HepG2 (cell line): ENCODE data around the gene MAP3K14. TPM values are rescaled to one million over a fixed set of nuclear protein-coding genes. Genes with fewer than 3 reads are reported as not detected.
A peak's percentile ranks its signal among the peaks of the same experiment; 100 is the strongest.

Experiments used
- ATAC-seq: fragments of 200-7000 bp; cut with Tn5 transposase; 3 replicates; pipeline ENCODE4 v1.9.1; 2020; ENCODE audit warnings: mild to moderate bottlenecking, moderate library complexity
- BruUV-seq: library from RNA; stranded (reverse); fragments of 400-500 nt; replicated peaks from 2 replicates; lab custom pipeline; 2021; lab: Mats Ljungman, UMichigan
- CTCF ChIA-PET: fragments of 300-600 bp; formaldehyde crosslinking; extraction: SDS; loops from one replicate; lab custom pipeline; 2021; ENCODE audit warnings: low total read pairs, inconsistent platforms, low intra/inter-chr PET ratio; lab: Yijun Ruan, JAX
- POLR2A ChIA-PET: fragments of 350-600 bp; sonication (Branson Sonifier 250); formaldehyde crosslinking; loops from one replicate; lab custom pipeline; 2020; ENCODE audit warnings: antibody characterized with exemption, inconsistent platforms; lab: Yijun Ruan, JAX
- DNase-seq: peaks from one replicate; pipeline ENCODE4 v3.0.0-alpha.2; 2015; ENCODE audit warnings: low spot score
- FAIRE-seq: peaks from 3 replicates; lab custom pipeline; 2011; peaks lifted over from hg19 to GRCh38; lab: Jason Lieb, UNC
- H2AFZ ChIP-seq: one replicate; pipeline ENCODE4 v1.6.1; 2011; ENCODE audit warnings: low read length, inconsistent platforms
- H3K27ac ChIP-seq: fragments of 300-600 bp; 3 replicates; pipeline ENCODE4 v1.8.0; 2011; ENCODE audit warnings: mixed run types, mild to moderate bottlenecking, mixed read lengths, low read length, inconsistent platforms; ENCODE audit not compliant: insufficient read depth; ENCODE audit errors: extremely low read length
- H3K27me3 ChIP-seq, 2 experiments: fragments of 200-600 bp in 1 of 2; 2 replicates in 1 of 2; 3 replicates in 1 of 2; pipeline versions ENCODE4 v1.6.0 to v1.8.0; 2011; ENCODE audit warnings: low read length in 2 of 2, mild to moderate bottlenecking in 2 of 2, moderate library complexity in 2 of 2, inconsistent platforms in 1 of 2; ENCODE audit not compliant: insufficient read depth in 2 of 2, control insufficient read depth in 1 of 2
- H3K36me3 ChIP-seq, 2 experiments: fragments of 200-600 bp in 1 of 2; replicated peaks in 1 of 2; 2 replicates in 1 of 2; 3 replicates in 1 of 2; pipeline versions ENCODE4 v1.5.1 to v1.8.0; 2011; ENCODE audit warnings: low read length in 2 of 2, inconsistent platforms in 1 of 2; ENCODE audit not compliant: insufficient read depth in 2 of 2, control insufficient read depth in 1 of 2
- H3K4me1 ChIP-seq: 2 replicates; pipeline ENCODE4 v1.5.1; 2012; ENCODE audit warnings: low read length, inconsistent platforms; ENCODE audit not compliant: insufficient read depth
- H3K4me2 ChIP-seq: 2 replicates; pipeline ENCODE4 v1.6.0; 2011; ENCODE audit warnings: low read depth, low read length, inconsistent platforms
- H3K4me3 ChIP-seq, 3 experiments: fragments of 200-600 bp in 1 of 3; sonication (generic), shearing (Covaris generic) in 1 of 3; replicated peaks in 1 of 3; 2 replicates each; pipeline ENCODE4 v1.5.1; 2011 to 2016; ENCODE audit warnings: low read length in 3 of 3, inconsistent platforms in 2 of 3, low read depth in 2 of 3, mild to moderate bottlenecking in 2 of 3, control low read depth in 1 of 3, mixed read lengths in 1 of 3; ENCODE audit not compliant: insufficient read depth in 1 of 3
- H3K79me2 ChIP-seq: one replicate; pipeline ENCODE4 v1.6.1; 2011; ENCODE audit warnings: low read length, inconsistent platforms; ENCODE audit not compliant: insufficient read depth
- H3K9ac ChIP-seq: 2 replicates; pipeline ENCODE4 v1.6.0; 2011; ENCODE audit warnings: mild to moderate bottlenecking, low read depth, low read length, inconsistent platforms; ENCODE audit not compliant: insufficient read depth
- H3K9me3 ChIP-seq: 2 replicates; pipeline ENCODE4 v1.5.1; 2012; ENCODE audit warnings: mild to moderate bottlenecking, low read length
- H4K20me1 ChIP-seq: 2 replicates; pipeline ENCODE4 v1.6.0; 2011; ENCODE audit warnings: inconsistent platforms, mild to moderate bottlenecking, low read length, moderate library complexity; ENCODE audit not compliant: insufficient read depth
- AGO2 ChIP-seq: fragments of 200-400 bp; formaldehyde crosslinking; optimal IDR thresholded peaks from 2 replicates; pipeline ENCODE3; 2017; ENCODE audit warnings: mild to moderate bottlenecking, low read depth, low read length, moderate library complexity
- CHD2 ChIP-seq: IDR thresholded peaks from 2 replicates; pipeline ENCODE4 v1.6.1; 2011; ENCODE audit warnings: low read depth, low read length, improper control_type of control experiment
- HOXA3 ChIP-seq: sonication (generic); formaldehyde crosslinking; IDR thresholded peaks from 2 replicates; pipeline ENCODE4 v1.5.0; 2020; ENCODE audit warnings: missing genetic modification reagents
- JUN ChIP-seq: sonication (generic); formaldehyde crosslinking; IDR thresholded peaks from 2 replicates; pipeline ENCODE4 v1.4.0; 2020; ENCODE audit warnings: mild to moderate bottlenecking, missing genetic modification reagents
- NFE2L1 ChIP-seq: sonication (generic); formaldehyde crosslinking; IDR thresholded peaks from 2 replicates; pipeline ENCODE4 v1.4.0; 2020; ENCODE audit warnings: missing genetic modification reagents, mild to moderate bottlenecking, borderline replicate concordance
- RARG ChIP-seq: sonication (generic); formaldehyde crosslinking; IDR thresholded peaks from 2 replicates; pipeline ENCODE4 v1.4.0; 2020; ENCODE audit warnings: low read depth, mild to moderate bottlenecking, missing genetic modification reagents
- ZBTB38 ChIP-seq: sonication (generic); formaldehyde crosslinking; IDR thresholded peaks from 2 replicates; pipeline ENCODE4 v1.5.1; 2020; ENCODE audit warnings: mild to moderate bottlenecking, missing genetic modification reagents
- ZMYM3 ChIP-seq: sonication (generic); formaldehyde crosslinking; IDR thresholded peaks from 2 replicates; pipeline ENCODE4 v1.5.1; 2020; ENCODE audit warnings: mild to moderate bottlenecking, missing genetic modification reagents
- ZNF563 ChIP-seq: sonication (generic); formaldehyde crosslinking; IDR thresholded peaks from 2 replicates; pipeline ENCODE4 v1.8.0; 2022; ENCODE audit warnings: mild to moderate bottlenecking, moderate library complexity, missing genetic modification reagents
- ZNF652 ChIP-seq: IDR thresholded peaks from 2 replicates; pipeline ENCODE4 v1.6.1; 2016; ENCODE audit warnings: low read depth, borderline replicate concordance
- ZNF674 ChIP-seq: sonication (generic); formaldehyde crosslinking; IDR thresholded peaks from 2 replicates; pipeline ENCODE4 v1.5.0; 2020; ENCODE audit warnings: low read depth, mild to moderate bottlenecking, missing genetic modification reagents
- ZNF713 ChIP-seq: sonication (generic); formaldehyde crosslinking; IDR thresholded peaks from 2 replicates; pipeline ENCODE4 v1.4.0; 2020; ENCODE audit warnings: mild to moderate bottlenecking, missing genetic modification reagents
- WGBS: methylation state at CpG from one replicate; pipeline ENCODE4 v1.1.6; 2017; ENCODE audit warnings: low lambda C conversion rate; 5-methylcytosine and 5-hydroxymethylcytosine counted together
- in situ Hi-C: cut with HindIII; loops from 2 replicates; pipeline ENCODE4 v1.10.0; 2017; ENCODE audit warnings: low pct_unique_long_range_greater_than_20kb; ENCODE audit not compliant: extremely low pct_ligation_motif_present
- intact Hi-C: fragments of 100-400 bp; cut with micrococcal nuclease; formaldehyde crosslinking; loops from one replicate; pipeline ENCODE4 v1.10.0; 2022; ENCODE audit not compliant: unreplicated experiment
- polyA plus RNA-seq, 8 experiments: library from polyadenylated mRNA; depleted of rRNA in 3 of 8; stranded (reverse) in 7 of 8; unstranded in 1 of 8; fragments of >200 nt; fragmentation: Illumina TruSeq in 4 of 8; extraction: Trizol in 4 of 8; gene quantifications; 2 replicates each; pipeline versions ENCODE4 v1.2.1 to v1.2.3, GENCODE V29; 2011 to 2016; ENCODE audit warnings: low read depth in 4 of 8, missing spikeins in 1 of 8, mixed read lengths in 1 of 8; ENCODE audit not compliant: insufficient read depth in 1 of 8
- total RNA-seq, 5 experiments: library from RNA; depleted of rRNA; stranded (reverse); fragments of >200 nt; fragmentation: Illumina TruSeq; extraction: Trizol; gene quantifications; 2 replicates each; pipeline ENCODE4 v1.2.3, GENCODE V29; 2016; ENCODE audit warnings: low read depth in 1 of 5
- TF ChIP-seq, protein P1 (sequence below): sonication (generic); formaldehyde crosslinking; IDR thresholded peaks from 2 replicates; pipeline ENCODE4 v1.5.0; 2020; ENCODE audit warnings: mild to moderate bottlenecking, low read depth, missing genetic modification reagents, borderline replicate concordance

The MAP3K14 gene
- total and polyA plus RNA-seq, 2 of the 13 experiments (the other 11 are each of a cell fraction or from before 2014, with no cell fraction given), result 2.6 TPM

GRCh38 chr17:45262516-45263476 lies 54.0 kb downstream of the MAP3K14 start:
- CTCF ChIA-PET, result no interaction called here
- peaks cover 0 to 3% of the 10 kb centered on the region in 2 experiments; a peak in 2 of 5 replicates for H3K27me3 ChIP-seq
- no peak overlapping the region for H3K4me2 ChIP-seq
- H3K36me3 ChIP-seq, result peaks cover 16 to 32% of the 10 kb centered on the region in 2 experiments; a peak in 4 of 5 replicates
- intact Hi-C loops, result no loop called here
- DNase-seq, result no peak
- H3K27ac ChIP-seq, result no peak overlapping the region
- no peak for TF ChIP-seq NFE2L1
- no peak for TF ChIP-seq HOXA3 (CRISPR knock-in tag)
- TF ChIP-seq ZNF713 (CRISPR knock-in tag), result no peak
- TF ChIP-seq ZNF674 (CRISPR knock-in tag), result no peak
- peak; percentile 74 for TF ChIP-seq ZNF652 (CRISPR knock-in tag)
- no peak for TF ChIP-seq JUN (CRISPR knock-in tag)
- TF ChIP-seq RARG, result no peak
- TF ChIP-seq ZMYM3, result no peak
- TF ChIP-seq, protein P1, sequence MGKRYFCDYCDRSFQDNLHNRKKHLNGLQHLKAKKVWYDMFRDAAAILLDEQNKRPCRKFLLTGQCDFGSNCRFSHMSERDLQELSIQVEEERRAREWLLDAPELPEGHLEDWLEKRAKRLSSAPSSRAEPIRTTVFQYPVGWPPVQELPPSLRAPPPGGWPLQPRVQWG (CRISPR knock-in tag), result no peak
- peak; percentile 68 for TF ChIP-seq AGO2
- TF ChIP-seq ZNF563 (CRISPR knock-in tag), result no peak
- no peak for TF ChIP-seq CHD2
- TF ChIP-seq ZBTB38 (CRISPR knock-in tag), result no peak
- TF ChIP-seq, all 625 proteins: peak for 2
- Histone ChIP-seq H3K4me3 (no peak overlapping the region), H3K9me3 (no peaks in the 10 kb centered on the region), H3K79me2 (no peaks in the 10 kb centered on the region), H3K4me1 (no peaks in the 10 kb centered on the region), H2AFZ (no peak overlapping the region), H4K20me1 (no peaks in the 10 kb centered on the region), H3K9ac (no peak overlapping the region)
- no TSS peak for BruUV-seq
- in situ Hi-C loops, result no loop called here
- no peak for FAIRE-seq
- POLR2A ChIA-PET, result no interaction called here
- WGBS, result 92% methylated on average over 15 of the region's 18 CpGs
- no peak for ATAC-seq
